Erythroblast (primary cell): ENCODE results near the gene DGKQ.
"Not testable (repeated sequence)": the region's sequence is repeated elsewhere in the genome, so short reads cannot be mapped to it uniquely, and the experiment has no call there.

ENCODE experiments used
- DNase-seq, 2 experiments: peaks; one replicate each; lab custom pipeline; 2025; lab: John Stamatoyannopoulos, UW
- GATA1 ChIP-seq: IDR thresholded peaks from 2 replicates; pipeline ENCODE4 v1.6.1; 2011; ENCODE audit warnings: low read depth, mild to moderate bottlenecking, control low read depth, low read length, moderate library complexity
- POLR2A ChIP-seq: IDR thresholded peaks from 2 replicates; pipeline ENCODE4 v1.6.1; 2011; ENCODE audit warnings: mild to moderate bottlenecking, low read length

Gene DGKQ

DNA sequence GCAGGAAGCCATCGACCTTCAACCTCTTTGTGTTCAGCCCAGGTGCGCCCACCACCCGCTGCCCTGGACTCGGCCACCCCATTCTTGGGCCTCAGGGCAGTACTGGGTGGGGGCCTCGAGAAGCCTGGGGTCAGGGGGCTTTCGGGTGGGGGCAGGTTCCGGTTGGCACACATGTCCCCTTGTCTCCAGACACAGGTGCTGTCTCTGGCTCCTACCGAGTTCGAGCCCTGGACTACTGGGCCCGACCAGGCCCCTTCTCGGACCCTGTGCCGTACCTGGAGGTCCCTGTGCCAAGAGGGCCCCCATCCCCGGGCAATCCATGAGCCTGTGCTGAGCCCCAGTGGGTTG, 30.7 kb upstream of the DGKQ start:
- no peak for DNase-seq
- TF ChIP-seq GATA1 = no peak
- TF ChIP-seq POLR2A = no peak

DNA sequence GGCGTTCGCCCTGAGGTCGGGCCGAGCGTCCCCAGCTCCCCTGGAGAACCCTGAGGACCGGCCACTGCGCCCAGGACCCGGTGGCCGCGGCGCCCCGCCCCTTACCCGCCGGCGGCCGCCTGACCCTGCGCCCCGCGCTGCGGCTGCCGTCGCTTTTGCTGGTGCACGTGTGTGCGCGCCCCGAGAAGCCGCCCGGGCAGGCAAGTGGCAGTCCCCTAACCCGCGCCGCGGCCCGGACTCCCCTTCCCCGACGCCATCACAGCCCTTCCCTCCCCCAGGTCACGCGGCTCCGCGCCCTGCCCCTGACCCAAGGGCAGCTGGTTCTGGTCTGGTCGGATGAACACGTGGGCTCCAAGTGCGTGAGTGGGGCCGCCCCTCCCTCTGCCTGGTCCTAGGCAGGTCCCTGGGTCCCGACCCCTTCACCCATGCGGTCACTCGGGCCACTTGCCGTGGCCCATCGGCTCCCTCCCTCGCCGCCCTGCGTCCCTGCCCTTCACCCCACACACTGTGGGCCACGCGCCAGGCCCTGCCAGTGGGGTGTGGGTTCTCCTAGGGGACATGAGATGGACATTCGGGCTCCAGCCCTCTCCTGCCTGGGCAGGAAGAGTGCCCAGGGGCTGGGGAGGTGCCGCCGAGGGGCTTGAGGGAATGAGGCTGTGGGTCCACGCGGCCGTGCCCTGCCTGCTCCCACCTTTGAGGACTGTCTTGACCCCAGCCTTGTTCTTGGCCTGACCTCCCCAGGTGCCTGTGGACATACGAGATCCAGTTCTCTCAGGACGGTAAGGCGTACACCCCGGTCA, 30.1 kb upstream of the DGKQ start:
- TF ChIP-seq GATA1 (no peak), POLR2A (no peak)

DNA sequence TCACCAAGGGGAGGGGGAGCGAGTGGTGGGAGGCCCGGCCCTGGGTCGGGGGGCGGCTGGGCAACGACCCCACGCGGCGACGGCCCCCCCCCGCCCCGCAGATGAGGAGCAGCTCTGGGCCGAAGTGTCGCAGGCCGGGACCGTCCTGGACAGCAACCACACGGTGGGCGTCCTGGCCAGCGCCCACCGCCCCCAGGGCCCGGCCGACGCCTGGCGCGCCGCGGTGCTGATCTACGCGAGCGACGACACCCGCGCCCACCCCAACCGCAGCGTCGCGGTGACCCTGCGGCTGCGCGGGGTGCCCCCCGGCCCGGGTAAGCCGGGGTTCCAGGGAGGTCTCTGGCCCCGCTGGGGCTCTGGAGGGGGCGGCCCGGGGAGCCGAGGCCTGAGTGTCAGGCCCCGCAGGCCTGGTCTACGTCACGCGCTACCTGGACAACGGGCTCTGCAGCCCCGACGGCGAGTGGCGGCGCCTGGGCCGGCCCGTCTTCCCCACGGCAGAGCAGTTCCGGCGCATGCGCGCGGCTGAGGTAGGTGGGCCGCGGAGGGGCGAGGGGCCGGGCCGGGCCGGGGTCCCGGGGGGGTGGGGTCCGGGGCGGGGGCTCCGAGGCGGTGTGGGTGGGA, 29.4 kb upstream of the DGKQ start:
- no peak for DNase-seq
- no peak for TF ChIP-seq GATA1
- no peak for TF ChIP-seq POLR2A

More for the DNA sequence above, 30.1 kb upstream of the DGKQ start:
- DNase-seq = no peak

DNA sequence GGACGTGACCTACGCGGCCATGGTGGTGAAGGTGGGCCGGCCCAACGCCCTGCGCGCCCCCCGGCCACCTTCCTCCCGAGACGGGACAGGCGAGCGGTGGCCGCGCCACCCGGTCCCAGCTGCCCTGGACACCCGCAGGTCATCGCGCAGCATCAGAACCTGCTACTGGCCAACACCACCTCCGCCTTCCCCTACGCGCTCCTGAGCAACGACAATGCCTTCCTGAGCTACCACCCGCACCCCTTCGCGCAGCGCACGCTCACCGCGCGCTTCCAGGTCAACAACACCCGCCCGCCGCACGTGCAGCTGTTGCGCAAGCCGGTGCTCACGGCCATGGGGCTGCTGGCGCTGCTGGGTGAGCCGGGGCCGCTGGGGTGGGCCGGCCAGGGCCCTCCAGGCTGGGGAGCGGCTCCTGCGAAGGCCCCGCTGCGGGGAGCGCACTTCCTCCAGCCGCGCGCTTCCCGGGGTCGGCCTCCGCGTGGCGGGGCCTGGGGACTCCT, 28.8 kb upstream of the DGKQ start:
- no peak for TF ChIP-seq POLR2A
- TF ChIP-seq GATA1 = no peak
- peak; percentile 46 to 53 for DNase-seq

DNA sequence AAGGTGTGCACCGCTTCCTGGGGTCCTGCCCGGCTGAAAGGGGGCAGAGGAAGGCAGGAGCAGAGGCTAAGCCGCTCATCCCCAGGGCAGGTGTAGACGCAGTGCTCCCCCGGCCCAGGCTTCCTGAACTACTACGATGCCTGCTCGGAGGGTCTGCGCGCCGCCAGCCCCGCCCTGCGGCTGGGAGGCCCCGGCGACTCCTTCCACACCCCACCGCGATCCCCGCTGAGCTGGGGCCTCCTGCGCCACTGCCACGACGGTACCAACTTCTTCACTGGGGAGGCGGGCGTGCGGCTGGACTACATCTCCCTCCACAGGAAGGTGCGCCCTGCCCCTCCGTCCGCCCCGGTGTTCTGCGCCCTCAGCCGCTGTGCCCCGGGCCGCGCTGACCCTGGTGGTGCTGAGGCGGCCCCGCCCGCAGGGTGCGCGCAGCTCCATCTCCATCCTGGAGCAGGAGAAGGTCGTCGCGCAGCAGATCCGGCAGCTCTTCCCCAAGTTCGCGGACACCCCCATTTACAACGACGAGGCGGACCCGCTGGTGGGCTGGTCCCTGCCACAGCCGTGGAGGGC, 28.3 kb upstream of the DGKQ start:
- DNase-seq = peak in 1 of 2 experiments; percentile 23

DNA sequence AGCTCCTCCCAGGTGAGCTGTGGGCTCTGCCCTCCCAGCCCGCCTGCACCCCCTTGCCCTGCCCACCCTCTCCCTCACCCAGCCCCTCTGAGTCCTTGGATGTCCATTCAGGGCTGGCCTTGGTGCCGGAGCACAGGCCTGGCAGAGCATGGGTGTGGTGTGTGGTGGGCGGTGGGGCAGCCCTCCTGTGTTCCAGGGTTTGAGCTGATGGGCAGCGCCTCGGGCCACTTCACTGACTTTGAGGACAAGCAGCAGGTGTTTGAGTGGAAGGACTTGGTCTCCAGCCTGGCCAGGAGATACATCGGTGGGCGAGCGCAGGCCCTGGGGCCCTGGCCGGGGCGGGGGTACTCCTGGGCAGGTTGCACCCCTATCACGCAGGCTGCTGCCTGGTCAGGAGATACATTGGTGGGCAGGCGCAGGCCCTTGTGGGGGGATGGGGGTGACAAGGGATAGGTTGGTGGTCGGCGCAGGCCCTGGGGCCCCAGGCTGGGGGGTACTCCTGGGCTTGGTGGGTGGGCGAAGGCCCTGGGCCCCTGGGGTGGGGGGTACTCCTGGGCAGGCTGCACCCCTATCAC, 27.4 kb upstream of the DGKQ start:
- no peak for DNase-seq
- TF ChIP-seq GATA1 (no peak), POLR2A (no peak)

More for the DNA sequence above, 28.3 kb upstream of the DGKQ start:
- TF ChIP-seq POLR2A = peak; percentile 30
- no peak for TF ChIP-seq GATA1

DNA sequence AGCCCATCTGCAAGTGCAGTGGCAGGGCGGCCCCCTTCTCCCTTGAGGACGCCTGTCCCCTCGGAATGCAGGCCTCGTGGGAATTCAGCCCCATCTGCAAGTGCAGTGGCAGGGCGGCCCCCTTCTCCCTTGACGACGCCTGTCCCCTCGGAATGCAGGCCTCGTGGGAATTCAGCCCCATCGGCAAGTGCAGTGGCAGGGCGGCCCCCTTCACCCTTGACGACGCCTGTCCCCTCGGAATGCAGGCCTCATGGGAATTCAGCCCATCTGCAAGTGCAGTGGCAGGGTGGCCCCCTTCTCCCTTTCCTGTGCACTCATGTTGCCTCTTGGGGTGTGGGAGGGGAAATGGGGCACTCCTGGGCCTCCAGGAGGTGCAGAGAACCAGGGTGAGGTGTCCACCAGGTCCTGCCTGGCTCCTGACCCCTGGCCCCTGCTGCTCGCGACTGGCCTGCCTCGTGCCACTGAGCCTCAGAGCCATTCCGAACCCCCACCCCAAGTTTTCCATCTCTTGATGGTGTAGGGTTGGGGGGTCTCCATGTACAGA, 26.6 kb upstream of the DGKQ start:
- no peak for DNase-seq
- TF ChIP-seq GATA1 = no peak
- no peak for TF ChIP-seq POLR2A

DNA sequence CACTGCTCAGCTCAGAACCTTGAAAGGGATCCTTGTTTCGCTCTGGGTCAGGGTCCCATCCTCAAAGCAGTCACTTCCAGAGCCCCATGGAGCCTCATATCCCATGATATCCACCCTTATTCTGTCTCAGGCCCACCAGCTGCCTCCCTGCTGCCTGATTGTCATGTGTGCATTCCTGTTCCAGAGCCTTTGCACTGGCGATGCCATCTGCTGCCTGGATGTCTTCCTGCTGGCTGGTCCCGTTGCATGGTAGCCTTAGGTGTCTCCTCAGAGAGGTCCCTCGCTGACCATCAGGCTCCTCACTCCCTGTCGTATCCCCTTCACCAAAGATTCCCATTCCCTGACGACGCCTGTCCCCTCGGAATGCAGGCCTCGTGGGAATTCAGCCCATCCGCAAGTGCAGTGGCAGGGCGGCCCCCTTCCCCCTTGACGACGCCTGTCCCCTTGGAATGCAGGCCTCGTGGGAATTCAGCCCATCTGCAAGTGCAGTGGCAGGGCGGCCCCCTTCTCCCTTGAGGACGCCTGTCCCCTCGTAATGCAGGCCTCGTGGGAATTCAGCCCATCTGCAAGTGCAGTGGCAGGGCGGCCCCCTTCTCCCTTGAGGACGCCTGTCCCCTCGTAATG, 26.0 kb upstream of the DGKQ start:
- DNase-seq = not testable (repeated sequence)

DNA sequence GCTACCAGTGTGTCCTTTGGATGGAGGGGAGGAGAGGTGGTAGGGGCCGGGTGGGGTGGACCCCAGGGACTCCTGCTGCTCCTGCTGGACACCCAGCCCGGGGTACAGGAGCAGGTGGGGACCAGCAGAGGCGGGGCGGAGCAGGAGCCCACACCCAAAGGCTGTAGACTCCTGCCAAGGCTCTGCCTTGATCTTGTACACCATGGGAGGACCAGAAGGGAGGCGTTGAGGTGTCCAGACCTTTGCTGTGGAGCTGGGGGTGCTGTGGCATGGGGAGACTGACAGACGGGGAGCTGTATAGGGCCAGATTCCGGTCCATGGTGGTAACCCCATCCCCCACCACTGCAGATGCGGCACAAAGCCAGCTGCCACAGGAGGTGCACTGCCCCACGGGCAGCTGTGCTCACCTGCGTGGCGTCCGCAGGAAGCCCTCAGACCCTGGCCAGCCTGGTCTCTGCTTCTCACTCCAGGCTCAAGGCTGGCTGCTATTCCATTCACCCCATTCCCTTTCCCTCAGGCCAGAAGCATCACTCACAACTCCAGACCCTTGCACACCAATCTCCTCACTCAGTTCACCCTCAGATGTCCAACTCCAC, 24.8 kb upstream of the DGKQ start:
- TF ChIP-seq GATA1 (no peak), POLR2A (no peak)
- DNase-seq = peak; percentile 27 to 35

DNA sequence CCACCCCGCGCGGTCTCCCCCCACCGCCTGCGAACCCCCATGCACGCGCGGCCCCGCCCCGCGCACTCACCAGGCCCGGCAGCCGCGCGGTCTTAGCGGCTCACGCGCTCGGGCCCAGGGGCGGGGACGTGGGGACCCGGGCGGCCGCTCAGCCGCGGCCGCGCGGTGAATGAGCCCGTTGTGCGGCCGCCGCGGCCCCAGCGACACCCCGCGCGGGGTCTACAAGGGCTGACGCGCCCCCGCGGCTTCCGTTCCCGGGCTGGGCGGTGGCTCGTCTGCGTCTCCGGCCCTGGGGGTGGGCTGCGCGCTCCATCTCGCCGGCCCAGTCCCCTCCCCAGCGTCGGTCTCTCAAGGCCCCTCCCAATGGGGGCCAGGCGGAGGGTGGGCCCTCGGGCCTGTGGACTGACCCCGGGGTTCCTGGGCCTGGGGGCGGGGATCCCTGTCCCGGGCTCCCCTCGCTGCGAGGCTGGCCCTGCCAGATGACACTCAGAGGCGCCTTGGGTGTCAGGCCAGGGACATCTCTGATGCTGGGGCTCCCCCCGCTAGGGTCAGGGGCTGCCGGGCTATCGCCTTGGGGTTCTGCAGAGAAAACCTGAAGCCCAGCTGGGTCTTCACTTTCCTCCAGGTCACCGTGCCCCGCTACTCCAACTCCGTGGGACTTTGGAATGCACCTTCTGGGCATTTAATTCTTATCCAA, 24.2 kb upstream of the DGKQ start:
- DNase-seq = peak; percentile 80 to 81
- TF ChIP-seq GATA1 (no peak), POLR2A (no peak)

DNA sequence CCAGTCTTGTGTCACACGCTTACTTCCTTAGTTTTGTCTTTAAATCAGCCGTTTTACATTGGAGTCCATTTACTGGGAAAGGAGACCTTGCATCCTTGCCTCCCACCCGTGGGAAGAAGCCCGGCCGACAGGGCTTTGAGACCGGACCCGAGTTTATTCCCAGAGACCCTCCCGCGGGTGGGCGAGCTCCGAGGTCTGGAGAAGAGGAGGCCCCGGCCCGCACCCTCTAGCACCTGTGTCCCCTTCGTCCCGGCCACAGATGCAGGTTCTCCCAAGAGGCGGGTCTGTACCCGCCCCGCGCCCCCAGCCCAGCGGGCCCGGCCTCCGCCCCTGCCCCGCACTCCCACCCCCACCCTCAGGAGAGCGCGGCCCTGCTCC, 23.6 kb upstream of the DGKQ start:
- TF ChIP-seq GATA1 (no peak), POLR2A (no peak)

More for the DNA sequence above, 23.6 kb upstream of the DGKQ start:
- DNase-seq = peak in 1 of 2 experiments; percentile 48
